Tibial nerve (tissue), 4 donors: ENCODE data around the gene GLT8D2. TPM values are rescaled to one million over a fixed set of nuclear protein-coding genes. Genes with fewer than 3 reads are reported as not detected.

Experiments
- DNase-seq, 2 donors: peaks; one replicate each; pipeline ENCODE4 v3.0.0-alpha.2; 2019; ENCODE audit warnings: low spot score in 2 of 2
- H3K27ac ChIP-seq, 4 donors: fragments of 200-600 bp; sonication (generic) in 3 of 4; one replicate each; pipeline ENCODE4 v1.5.1; 2017 to 2019; ENCODE audit warnings: mild to moderate bottlenecking in 1 of 4
- H3K27me3 ChIP-seq, 2 donors: fragments of 200-600 bp; sonication (generic) in 1 of 2; one replicate each; pipeline versions ENCODE4 v1.5.1 to v1.6.0; 2017 to 2019
- H3K36me3 ChIP-seq, 3 donors: fragments of 200-600 bp; sonication (generic); one replicate each; pipeline ENCODE4 v1.5.1; 2018 to 2019
- H3K4me1 ChIP-seq, 4 donors: fragments of 200-600 bp; sonication (generic) in 3 of 4; one replicate each; pipeline ENCODE4 v1.5.1; 2017 to 2019
- H3K4me3 ChIP-seq, 4 donors: fragments of 200-600 bp; sonication (generic) in 3 of 4; one replicate each; pipeline ENCODE4 v1.5.1; 2017 to 2019; ENCODE audit warnings: mild to moderate bottlenecking in 1 of 4, moderate library complexity in 1 of 4
- H3K9me3 ChIP-seq, 4 donors: fragments of 200-600 bp; sonication (generic) in 3 of 4; one replicate each; pipeline ENCODE4 v1.5.1; 2017 to 2019
- CTCF ChIP-seq, 5 experiments: fragments of 200-600 bp in 3 of 5; fragments of 450-650 bp in 2 of 5; sonication (generic) in 3 of 5; IDR thresholded peaks; one replicate each; pipeline ENCODE4 v1.5.1; 2016 to 2019; ENCODE audit warnings: antibody characterized with exemption in 5 of 5, mild to moderate bottlenecking in 3 of 5, moderate library complexity in 2 of 5
- EP300 ChIP-seq, 2 donors: sonication (generic); formaldehyde crosslinking; IDR thresholded peaks; one replicate each; pipeline ENCODE4 v1.6.1; 2017; ENCODE audit warnings: antibody characterized with exemption in 2 of 2, mild to moderate bottlenecking in 1 of 2
- POLR2A ChIP-seq, 2 donors: fragments of 450-650 bp; IDR thresholded peaks; one replicate each; pipeline ENCODE4 v1.6.1; 2017; ENCODE audit warnings: antibody characterized with exemption in 2 of 2, mild to moderate bottlenecking in 2 of 2, moderate library complexity in 2 of 2
- WGBS, 2 donors: methylation state at CpG; one replicate each; pipeline ENCODE4 v1.1.5; 2018; 5-methylcytosine and 5-hydroxymethylcytosine counted together
- total RNA-seq, 4 donors: library from RNA; depleted of rRNA; stranded (reverse); fragments of >200 nt; gene quantifications; one replicate each; pipeline ENCODE4 v1.1.0, GENCODE V29; 2016

Gene GLT8D2
- total RNA-seq, 4 donors from 2014 or later, result 19.8 to 32.9 (median 26.4) TPM

GRCh38 chr12:103947871-103948555 is 102.0 kb downstream of the GLT8D2 start:
- TF ChIP-seq CTCF (IDR thresholded peaks at IDR 0.05) (no peak), EP300 (IDR thresholded peaks at IDR 0.05) (no peak)
- 89 to 96% methylated on average over 7 of the region's 7 CpGs for WGBS, 2 donors
- peaks cover 2 to 99% (median 26%) of the 10 kb centered on the region in 3 donors for H3K36me3 ChIP-seq
- no peak overlapping the region for H3K4me3 ChIP-seq
- H3K27me3 ChIP-seq, result no peaks in the 10 kb centered on the region
- no peak for DNase-seq
- H3K4me1 ChIP-seq, result no peaks in the 10 kb centered on the region
- H3K9me3 ChIP-seq, result no peaks in the 10 kb centered on the region
- H3K27ac ChIP-seq, result no peak overlapping the region

- no peak for DNase-seq
- 85 to 93% methylated on average over 3 of the region's 3 CpGs for WGBS, 2 donors
Measured at GRCh38 chr12:103944964-103945363, 105.0 kb downstream of the GLT8D2 start.

More at GRCh38 chr12:103944964-103945363, 105.0 kb downstream of the GLT8D2 start:
- Histone ChIP-seq H3K27me3 (no peaks in the 10 kb centered on the region), H3K4me1 (no peaks in the 10 kb centered on the region), H3K9me3 (no peaks in the 10 kb centered on the region), H3K36me3 (peaks cover 2 to 98% (median 46%) of the 10 kb centered on the region in 3 donors), H3K27ac (no peak overlapping the region), H3K4me3 (no peak overlapping the region)
- TF ChIP-seq POLR2A (IDR thresholded peaks at IDR 0.05), result no peak
- TF ChIP-seq CTCF (IDR thresholded peaks at IDR 0.05), result no peak
- TF ChIP-seq EP300 (IDR thresholded peaks at IDR 0.05), result no peak

Other genes with a start within 250 kb of the GLT8D2 start
- gene NT5DC3, start 209.0 kb downstream of the GLT8D2 start, total RNA-seq, result 10 to 100 TPM; 12.7 to 16.7 (median 16.2) TPM
- 100 to 1,000 TPM; 213 to 480 (median 250) TPM for gene HSP90B1, start 119.8 kb downstream of the GLT8D2 start, total RNA-seq
- 10 to 100 TPM; 13.7 to 23.7 (median 20.0) TPM for gene TDG, start 84.3 kb downstream of the GLT8D2 start, total RNA-seq
- gene HCFC2, start 14.3 kb upstream of the GLT8D2 start, total RNA-seq, result 10 to 100 TPM; 20.2 to 33.5 (median 30.6) TPM
- 10 to 100 TPM; 41.6 to 61.4 (median 46.3) TPM for gene NFYB, start 88.0 kb upstream of the GLT8D2 start, total RNA-seq
- gene TXNRD1, start 165.6 kb upstream of the GLT8D2 start, total RNA-seq, result 100 to 1,000 TPM; 111 to 140 (median 128) TPM